Upper lobe of right lung (tissue), 1 donor: ENCODE measurements around the gene PKD1. TPM values are rescaled to one million over a fixed set of nuclear protein-coding genes. Genes with fewer than 3 reads are reported as not detected.

Source experiments
- ATAC-seq: fragments of 200-7000 bp; cut with Tn5 transposase; one replicate; pipeline ENCODE4 v1.9.1; 2020; ENCODE audit warnings: mild to moderate bottlenecking, moderate library complexity
- DNase-seq: peaks from one replicate; pipeline ENCODE4 v3.0.0-alpha.2; 2020
- H3K27ac ChIP-seq: fragments of 200-600 bp; one replicate; pipeline ENCODE4 v1.8.0; 2022
- H3K27me3 ChIP-seq: fragments of 200-600 bp; one replicate; pipeline ENCODE4 v1.8.0; 2022; ENCODE audit warnings: mild to moderate bottlenecking
- H3K36me3 ChIP-seq: fragments of 200-600 bp; one replicate; pipeline ENCODE4 v1.8.0; 2022
- H3K4me1 ChIP-seq: fragments of 200-600 bp; one replicate; pipeline ENCODE4 v1.8.0; 2022
- H3K4me3 ChIP-seq: fragments of 200-600 bp; one replicate; pipeline ENCODE4 v1.8.0; 2022; ENCODE audit warnings: mild to moderate bottlenecking
- H3K9me3 ChIP-seq: fragments of 200-600 bp; one replicate; pipeline ENCODE4 v1.8.0; 2022
- CTCF ChIP-seq: fragments of 200-600 bp; IDR thresholded peaks from one replicate; pipeline ENCODE4 v1.8.0; 2022; ENCODE audit warnings: antibody characterized with exemption
- intact Hi-C: fragments of 100-400 bp; cut with DNase I; formaldehyde crosslinking; loops from one replicate; pipeline ENCODE4 v1.11.0; 2022
- total RNA-seq: library from RNA; stranded (reverse); fragmentation: NEBNext Ultra II Directional; extraction: Animal tissue kit (Norgen Biotek cat#: 25700); gene quantifications from one replicate; pipeline ENCODE4 v1.2.1, GENCODE V29; 2021
- donor health status: DM: no; HTN: yes; CAD: no; lungs with severe emphysema.

PKD1 gene
- total RNA-seq, 1 donor from 2014 or later: 84.8 TPM

- DNase-seq (peak; percentile 93), ATAC-seq (peak; percentile 84)
- H3K27me3 ChIP-seq: no peaks in the 10 kb centered on the region
- peaks cover 45% of the 10 kb centered on the region for H3K4me1 ChIP-seq
- TF ChIP-seq CTCF: no peak
- no peaks in the 10 kb centered on the region for H3K9me3 ChIP-seq
- peaks cover 17% of the 10 kb centered on the region for H3K36me3 ChIP-seq
- H3K4me3 ChIP-seq: peak within 1 kb of the TSS; percentile 48
- H3K27ac ChIP-seq: peak within 1 kb of the TSS; percentile 9
- intact Hi-C loops: no loop called here
Measured at GRCh38 chr16:2147981-2148671, 12.4 kb upstream of the PKD1 start, which contains the start of gene RAB26. Gene RAB26 (plus strand): TSS chr16:2148625. CDS start chr16:2148784, 159 bp downstream.

- ATAC-seq (no peak), DNase-seq (no peak)
- Histone ChIP-seq H3K27ac (peak overlapping the region; percentile 9), H3K4me3 (no peak overlapping the region), H3K36me3 (peaks cover 9% of the 10 kb centered on the region), H3K9me3 (no peaks in the 10 kb centered on the region), H3K4me1 (peaks cover 38% of the 10 kb centered on the region), H3K27me3 (no peaks in the 10 kb centered on the region)
- no peak for TF ChIP-seq CTCF
- intact Hi-C loops: no loop called here
Measured at GRCh38 chr16:2147378-2147777, 11.7 kb upstream of the PKD1 start.

- intact Hi-C loops: no loop called here
- H3K4me1 ChIP-seq: peaks cover 22% of the 10 kb centered on the region
Measured at GRCh38 chr16:2145843-2146242, 10.1 kb upstream of the PKD1 start.

GRCh38 chr16:2143878-2144485, 8.3 kb upstream of the PKD1 start:
- DNase-seq: no peak
- no peaks in the 10 kb centered on the region for H3K27me3 ChIP-seq

More at GRCh38 chr16:2145843-2146242, 10.1 kb upstream of the PKD1 start:
- Histone ChIP-seq H3K27me3 (no peaks in the 10 kb centered on the region), H3K4me3 (no peak overlapping the region), H3K27ac (no peak overlapping the region), H3K9me3 (no peaks in the 10 kb centered on the region), H3K36me3 (no peaks in the 10 kb centered on the region)
- no peak for TF ChIP-seq CTCF
- no peak for ATAC-seq
- DNase-seq: no peak

More at GRCh38 chr16:2143878-2144485, 8.3 kb upstream of the PKD1 start:
- Histone ChIP-seq H3K4me3 (no peak overlapping the region), H3K4me1 (peaks cover 17% of the 10 kb centered on the region), H3K36me3 (no peaks in the 10 kb centered on the region), H3K9me3 (no peaks in the 10 kb centered on the region), H3K27ac (no peak overlapping the region)
- TF ChIP-seq CTCF: no peak
- intact Hi-C loops: loop anchor here (5.0 kb wide), 1 partner anchor 122 kb away; no protein-coding TSS in a partner anchor
- no peak for ATAC-seq
